Colonic mucosa (tissue), 4 donors: ENCODE measurements around the gene ATP2A3. TPM values are rescaled to one million over a fixed set of nuclear protein-coding genes. Genes with fewer than 3 reads are reported as not detected.
A peak's percentile ranks its signal among the peaks of the same experiment; 100 is the strongest.

Source experiments
- DNase-seq: peaks from one replicate; pipeline ENCODE4 v3.0.0-alpha.2; 2020
- H3K27ac ChIP-seq: fragments of 200-600 bp; one replicate; pipeline ENCODE4 v1.8.0; 2021
- H3K27me3 ChIP-seq: fragments of 200-600 bp; one replicate; pipeline ENCODE4 v1.8.0; 2021
- H3K36me3 ChIP-seq: fragments of 200-600 bp; one replicate; pipeline ENCODE4 v1.8.0; 2021
- H3K4me1 ChIP-seq: fragments of 200-600 bp; one replicate; pipeline ENCODE4 v1.8.0; 2021; ENCODE audit warnings: mild to moderate bottlenecking
- H3K4me3 ChIP-seq: fragments of 200-600 bp; one replicate; pipeline ENCODE4 v1.8.0; 2021
- H3K9ac ChIP-seq, 2 donors: one replicate each; pipeline ENCODE4 v1.7.0; 2013; ENCODE audit warnings: control low read depth in 2 of 2, low read depth in 2 of 2, low read length in 2 of 2
- H3K9me3 ChIP-seq: fragments of 200-600 bp; one replicate; pipeline ENCODE4 v1.8.0; 2021
- intact Hi-C: fragments of 100-400 bp; cut with DNase I; formaldehyde crosslinking; loops from one replicate; pipeline ENCODE4 v1.14.1; 2022
- total RNA-seq, 2 donors: library from RNA; stranded (reverse); fragmentation: NEBNext Ultra II Directional in 1 of 2; extraction: Animal tissue kit (Norgen Biotek cat#: 25700) in 1 of 2; gene quantifications; one replicate each; pipeline ENCODE4 v1.2.1, GENCODE V29; 2021
- TF ChIP-seq, protein P1 (sequence below): fragments of 200-600 bp; IDR thresholded peaks from one replicate; pipeline ENCODE4 v1.8.0; 2022; ENCODE audit warnings: antibody characterized with exemption, mild to moderate bottlenecking
- donor health status: healthy.
- donor health status: DM: no; HTN: no; CAD: no.
- donor health status: DM: no; HTN: no; CAD: no.

The ATP2A3 gene
- total RNA-seq, 2 donors from 2014 or later, result 197 to 308 TPM

- DNase-seq, result no peak
- Histone ChIP-seq H3K9me3 (no peaks in the 10 kb centered on the region), H3K4me1 (peaks cover 33% of the 10 kb centered on the region)
Measured at GRCh38 chr17:3959921-3960601, 4.2 kb downstream of the ATP2A3 start.

GRCh38 chr17:3959295-3959899 lies 4.8 kb downstream of the ATP2A3 start:
- H3K27ac ChIP-seq, result peak overlapping the region; percentile 97
- intact Hi-C loops, result no loop called here
- TF ChIP-seq, protein P1, sequence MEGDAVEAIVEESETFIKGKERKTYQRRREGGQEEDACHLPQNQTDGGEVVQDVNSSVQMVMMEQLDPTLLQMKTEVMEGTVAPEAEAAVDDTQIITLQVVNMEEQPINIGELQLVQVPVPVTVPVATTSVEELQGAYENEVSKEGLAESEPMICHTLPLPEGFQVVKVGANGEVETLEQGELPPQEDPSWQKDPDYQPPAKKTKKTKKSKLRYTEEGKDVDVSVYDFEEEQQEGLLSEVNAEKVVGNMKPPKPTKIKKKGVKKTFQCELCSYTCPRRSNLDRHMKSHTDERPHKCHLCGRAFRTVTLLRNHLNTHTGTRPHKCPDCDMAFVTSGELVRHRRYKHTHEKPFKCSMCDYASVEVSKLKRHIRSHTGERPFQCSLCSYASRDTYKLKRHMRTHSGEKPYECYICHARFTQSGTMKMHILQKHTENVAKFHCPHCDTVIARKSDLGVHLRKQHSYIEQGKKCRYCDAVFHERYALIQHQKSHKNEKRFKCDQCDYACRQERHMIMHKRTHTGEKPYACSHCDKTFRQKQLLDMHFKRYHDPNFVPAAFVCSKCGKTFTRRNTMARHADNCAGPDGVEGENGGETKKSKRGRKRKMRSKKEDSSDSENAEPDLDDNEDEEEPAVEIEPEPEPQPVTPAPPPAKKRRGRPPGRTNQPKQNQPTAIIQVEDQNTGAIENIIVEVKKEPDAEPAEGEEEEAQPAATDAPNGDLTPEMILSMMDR, result no peak
- H3K9me3 ChIP-seq, result no peaks in the 10 kb centered on the region
- H3K4me1 ChIP-seq, result peaks cover 33% of the 10 kb centered on the region
- H3K9ac ChIP-seq, result peak overlapping the region; percentile 8 to 95
- no peaks in the 10 kb centered on the region for H3K36me3 ChIP-seq
- DNase-seq, result peak; percentile 88
- no peak overlapping the region for H3K4me3 ChIP-seq
- H3K27me3 ChIP-seq, result no peaks in the 10 kb centered on the region

More at GRCh38 chr17:3959921-3960601, 4.2 kb downstream of the ATP2A3 start:
- TF ChIP-seq, protein P1, result no peak
- no peaks in the 10 kb centered on the region for H3K36me3 ChIP-seq
- peak overlapping the region in 1 of 2 donors; percentile 95 for H3K9ac ChIP-seq
- peak overlapping the region; percentile 97 for H3K27ac ChIP-seq
- H3K27me3 ChIP-seq, result no peaks in the 10 kb centered on the region
- no peak overlapping the region for H3K4me3 ChIP-seq
- intact Hi-C loops, result no loop called here

GRCh38 chr17:3957735-3958599 lies 6.3 kb downstream of the ATP2A3 start:
- H3K27me3 ChIP-seq, result no peaks in the 10 kb centered on the region
- intact Hi-C loops, result no loop called here
- H3K27ac ChIP-seq, result no peak overlapping the region

DNA sequence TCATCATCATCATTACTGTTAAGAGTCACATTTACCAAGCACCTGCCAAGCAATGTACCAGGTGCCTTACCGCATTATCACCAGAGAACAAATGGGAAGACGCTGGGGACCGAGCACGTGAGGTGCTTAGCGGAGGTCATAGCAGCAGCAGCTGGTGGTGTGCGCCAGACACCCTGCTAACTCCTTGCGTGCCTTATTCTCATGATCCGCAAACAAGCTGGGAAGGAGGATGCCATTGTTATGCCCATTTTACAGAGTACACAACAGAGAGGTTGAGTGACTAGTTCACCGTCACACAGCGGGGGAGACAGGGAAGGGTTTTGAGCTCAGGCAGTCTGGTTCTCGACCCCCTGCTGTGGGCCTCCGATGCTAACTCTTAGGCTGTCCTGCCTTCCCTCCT lies 7.3 kb downstream of the ATP2A3 start:
- TF ChIP-seq, protein P1, result no peak
- Histone ChIP-seq H3K9ac (no peak overlapping the region), H3K36me3 (no peaks in the 10 kb centered on the region), H3K4me1 (peaks cover 20% of the 10 kb centered on the region), H3K27ac (no peak overlapping the region), H3K9me3 (no peaks in the 10 kb centered on the region), H3K27me3 (no peaks in the 10 kb centered on the region), H3K4me3 (no peak overlapping the region)
- intact Hi-C loops, result no loop called here
- no peak for DNase-seq

More at GRCh38 chr17:3957735-3958599, 6.3 kb downstream of the ATP2A3 start:
- Histone ChIP-seq H3K9ac (peak overlapping the region in 1 of 2 donors; percentile 37), H3K9me3 (no peaks in the 10 kb centered on the region), H3K36me3 (no peaks in the 10 kb centered on the region), H3K4me3 (no peak overlapping the region), H3K4me1 (peaks cover 28% of the 10 kb centered on the region)
- DNase-seq, result no peak
- TF ChIP-seq, protein P1, result no peak

DNA sequence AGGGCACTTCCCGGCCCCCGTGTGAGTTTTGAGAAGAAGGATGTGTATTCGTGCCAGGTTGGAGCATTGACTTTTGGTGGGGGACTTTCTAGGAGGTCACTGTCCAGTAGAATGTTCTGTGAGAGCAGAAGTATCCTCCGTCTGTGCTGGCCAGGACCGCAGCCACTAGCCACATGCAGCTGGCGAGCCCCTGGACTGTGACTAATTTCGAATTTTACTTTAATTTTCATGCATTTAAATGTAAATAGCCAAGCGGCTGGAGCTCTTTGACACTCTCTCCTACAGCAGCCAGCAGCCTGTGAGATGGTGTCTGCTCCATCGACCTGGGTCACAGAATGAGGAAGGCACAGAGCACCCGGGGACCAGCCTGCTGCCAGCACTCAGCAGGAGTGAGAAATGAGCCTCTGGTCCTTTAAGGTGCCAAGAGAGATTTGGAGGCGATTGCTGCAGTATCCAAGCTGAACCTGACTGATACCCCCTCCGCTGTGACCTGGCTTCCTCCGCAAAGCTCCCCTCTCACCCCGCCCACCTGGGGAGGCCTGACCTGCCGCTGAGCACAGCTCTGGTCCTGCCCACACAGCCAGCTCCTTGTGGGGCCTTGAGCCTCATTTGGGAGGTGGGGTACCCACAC lies 7.8 kb downstream of the ATP2A3 start:
- peaks cover 2% of the 10 kb centered on the region for H3K36me3 ChIP-seq
- intact Hi-C loops, result no loop called here
- no peak overlapping the region for H3K4me3 ChIP-seq
- TF ChIP-seq, protein P1, result no peak
- H3K27ac ChIP-seq, result no peak overlapping the region
- no peaks in the 10 kb centered on the region for H3K27me3 ChIP-seq
- H3K9ac ChIP-seq, result no peak overlapping the region
- peaks cover 17% of the 10 kb centered on the region for H3K4me1 ChIP-seq
- no peaks in the 10 kb centered on the region for H3K9me3 ChIP-seq
- no peak for DNase-seq
